SK-N-SH treated with all-trans-retinoic acid at 6 μM for 48 hours (cell line): ENCODE results near the gene TMTC2.

Source experiments
- ATAC-seq: fragments of 200-7000 bp; cut with Tn5 transposase; 3 replicates; pipeline ENCODE4 v1.9.1; 2020; ENCODE audit warnings: mild to moderate bottlenecking, moderate library complexity
- ARNTL ChIP-seq: fragments of 450-650 bp; formaldehyde crosslinking; IDR thresholded peaks from 2 replicates; pipeline ENCODE4 v1.5.0; 2020; ENCODE audit warnings: low read depth, mild to moderate bottlenecking, moderate library complexity, borderline replicate concordance
- BACH2 ChIP-seq: fragments of 250-450 bp; sonication (Bioruptor Pico); IDR thresholded peaks from 2 replicates; pipeline ENCODE4 v1.9.0; 2021; ENCODE audit warnings: mild to moderate bottlenecking, borderline replicate concordance
- CSDC2 ChIP-seq: fragments of 250-450 bp; sonication (Bioruptor Pico); IDR thresholded peaks from 2 replicates; pipeline ENCODE4 v1.5.0; 2020; ENCODE audit warnings: mild to moderate bottlenecking, moderate library complexity
- ESRRG ChIP-seq: fragments of 250-450 bp; sonication (Bioruptor Pico); IDR thresholded peaks from 2 replicates; pipeline ENCODE4 v1.6.1; 2021; ENCODE audit warnings: mild to moderate bottlenecking
- GLIS3 ChIP-seq: fragments of 250-450 bp; sonication (Bioruptor Pico); IDR thresholded peaks from 2 replicates; pipeline ENCODE4 v1.5.0; 2020; ENCODE audit warnings: mild to moderate bottlenecking, moderate library complexity
- ISL1 ChIP-seq: fragments of 250-450 bp; sonication (Bioruptor Pico); IDR thresholded peaks from 2 replicates; pipeline ENCODE4 v2.1.2; 2022; ENCODE audit warnings: mild to moderate bottlenecking, moderate library complexity
- OSR1 ChIP-seq: fragments of 250-450 bp; sonication (Bioruptor Pico); IDR thresholded peaks from 2 replicates; pipeline ENCODE4 v1.8.0; 2022; ENCODE audit warnings: moderate library complexity, mild to moderate bottlenecking, inconsistent platforms
- RARB ChIP-seq: fragments of 250-450 bp; sonication (Bioruptor Pico); IDR thresholded peaks from 2 replicates; pipeline ENCODE4 v1.8.0; 2021; ENCODE audit warnings: mild to moderate bottlenecking, moderate library complexity
- SNAI2 ChIP-seq: fragments of 250-450 bp; sonication (Bioruptor Pico); IDR thresholded peaks from 2 replicates; pipeline ENCODE4 v1.5.0; 2020; ENCODE audit warnings: mild to moderate bottlenecking, moderate library complexity
- TCF4 ChIP-seq: fragments of 250-450 bp; sonication (Bioruptor Pico); IDR thresholded peaks from 2 replicates; pipeline ENCODE4 v1.8.0; 2021; ENCODE audit warnings: mild to moderate bottlenecking, moderate library complexity, borderline replicate concordance
- TOX ChIP-seq: fragments of 250-450 bp; sonication (Bioruptor Pico); IDR thresholded peaks from 2 replicates; pipeline ENCODE4 v1.8.0; 2021; ENCODE audit warnings: mild to moderate bottlenecking, moderate library complexity, borderline replicate concordance
- ZC3H10 ChIP-seq: fragments of 250-450 bp; sonication (Bioruptor Pico); IDR thresholded peaks from 2 replicates; pipeline ENCODE4 v1.5.1; 2021; ENCODE audit warnings: mild to moderate bottlenecking, moderate library complexity
- ZFP3 ChIP-seq: fragments of 250-450 bp; sonication (Bioruptor Pico); IDR thresholded peaks from 2 replicates; pipeline ENCODE4 v1.5.0; 2020; ENCODE audit warnings: mild to moderate bottlenecking, moderate library complexity
- ZFP30 ChIP-seq: fragments of 450-650 bp; formaldehyde crosslinking; IDR thresholded peaks from 2 replicates; pipeline ENCODE4 v1.5.0; 2022; ENCODE audit warnings: mild to moderate bottlenecking, moderate library complexity
- ZNF565 ChIP-seq: fragments of 450-650 bp; formaldehyde crosslinking; conservative IDR thresholded peaks from 2 replicates; pipeline ENCODE4 v1.5.0; 2020; ENCODE audit warnings: low read depth, mild to moderate bottlenecking, moderate library complexity
- ZNF70 ChIP-seq: fragments of 450-650 bp; formaldehyde crosslinking; IDR thresholded peaks from 2 replicates; pipeline ENCODE4 v1.5.0; 2020; ENCODE audit warnings: mild to moderate bottlenecking, moderate library complexity
- ZNF8 ChIP-seq: fragments of 450-650 bp; formaldehyde crosslinking; IDR thresholded peaks from 2 replicates; pipeline ENCODE4 v1.5.0; 2020; ENCODE audit warnings: mild to moderate bottlenecking, moderate library complexity
- TF ChIP-seq, protein P1 (sequence below): fragments of 250-450 bp; sonication (Bioruptor Pico); IDR thresholded peaks from 2 replicates; pipeline ENCODE4 v1.8.0; 2020; ENCODE audit warnings: mild to moderate bottlenecking, moderate library complexity, borderline replicate concordance
- TF ChIP-seq, protein P2 (sequence below): fragments of 250-450 bp; sonication (Bioruptor Pico); IDR thresholded peaks from 2 replicates; pipeline ENCODE4 v1.8.0; 2021; ENCODE audit warnings: low read depth, mild to moderate bottlenecking, moderate library complexity, borderline replicate concordance
- TF ChIP-seq, protein P3 (sequence below): fragments of 250-450 bp; sonication (Bioruptor Pico); IDR thresholded peaks from 2 replicates; pipeline ENCODE4 v1.5.1; 2021; ENCODE audit warnings: mild to moderate bottlenecking, moderate library complexity
- TF ChIP-seq, protein P4 (sequence below): fragments of 250-450 bp; sonication (Bioruptor Pico); IDR thresholded peaks from 2 replicates; pipeline ENCODE4 v1.5.1; 2020; ENCODE audit warnings: low read depth, mild to moderate bottlenecking, moderate library complexity
- TF ChIP-seq, protein P5 (sequence below): fragments of 250-450 bp; sonication (Bioruptor Pico); IDR thresholded peaks from 2 replicates; pipeline ENCODE4 v1.5.0; 2020; ENCODE audit warnings: mild to moderate bottlenecking, moderate library complexity

The TMTC2 gene

DNA sequence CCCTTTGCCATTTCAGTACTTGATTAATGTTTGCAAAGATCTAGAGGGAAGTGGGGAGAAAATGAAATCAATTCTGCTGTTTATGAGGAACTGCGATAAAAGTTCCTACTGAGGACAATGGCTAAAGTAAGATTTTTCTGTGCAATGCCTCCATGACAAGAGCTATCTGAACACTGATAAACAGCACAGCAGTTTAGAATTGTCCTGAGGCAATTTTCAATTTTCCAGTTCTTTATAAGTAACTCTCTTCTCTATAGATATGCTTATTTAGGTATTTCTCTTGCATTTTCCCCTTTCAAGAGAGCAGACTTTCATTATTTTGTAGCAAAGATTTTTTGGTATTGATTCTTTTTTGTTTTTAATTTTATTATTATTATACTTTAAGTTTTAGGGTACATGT is 34.6 kb upstream of the TMTC2 start:
- no peak for ATAC-seq
- no peak for TF ChIP-seq ZNF565 (CRISPR knock-in tag)
- TF ChIP-seq TCF4 = no peak
- TF ChIP-seq ZC3H10 = no peak
- TF ChIP-seq ZNF8 (CRISPR knock-in tag) = no peak
- TF ChIP-seq ZFP30 (CRISPR knock-in tag) = no peak
- TF ChIP-seq, protein P1, sequence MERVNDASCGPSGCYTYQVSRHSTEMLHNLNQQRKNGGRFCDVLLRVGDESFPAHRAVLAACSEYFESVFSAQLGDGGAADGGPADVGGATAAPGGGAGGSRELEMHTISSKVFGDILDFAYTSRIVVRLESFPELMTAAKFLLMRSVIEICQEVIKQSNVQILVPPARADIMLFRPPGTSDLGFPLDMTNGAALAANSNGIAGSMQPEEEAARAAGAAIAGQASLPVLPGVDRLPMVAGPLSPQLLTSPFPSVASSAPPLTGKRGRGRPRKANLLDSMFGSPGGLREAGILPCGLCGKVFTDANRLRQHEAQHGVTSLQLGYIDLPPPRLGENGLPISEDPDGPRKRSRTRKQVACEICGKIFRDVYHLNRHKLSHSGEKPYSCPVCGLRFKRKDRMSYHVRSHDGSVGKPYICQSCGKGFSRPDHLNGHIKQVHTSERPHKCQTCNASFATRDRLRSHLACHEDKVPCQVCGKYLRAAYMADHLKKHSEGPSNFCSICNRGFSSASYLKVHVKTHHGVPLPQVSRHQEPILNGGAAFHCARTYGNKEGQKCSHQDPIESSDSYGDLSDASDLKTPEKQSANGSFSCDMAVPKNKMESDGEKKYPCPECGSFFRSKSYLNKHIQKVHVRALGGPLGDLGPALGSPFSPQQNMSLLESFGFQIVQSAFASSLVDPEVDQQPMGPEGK (CRISPR knock-in tag) = no peak
- no peak for TF ChIP-seq CSDC2 (CRISPR knock-in tag)
- no peak for TF ChIP-seq RARB (CRISPR knock-in tag)
- no peak for TF ChIP-seq BACH2 (CRISPR knock-in tag)
- TF ChIP-seq ISL1 (CRISPR knock-in tag) = no peak
- TF ChIP-seq TOX (CRISPR knock-in tag) = no peak
- TF ChIP-seq ZFP3 (CRISPR knock-in tag) = no peak
- TF ChIP-seq, all 23 proteins: peak for 0

DNA sequence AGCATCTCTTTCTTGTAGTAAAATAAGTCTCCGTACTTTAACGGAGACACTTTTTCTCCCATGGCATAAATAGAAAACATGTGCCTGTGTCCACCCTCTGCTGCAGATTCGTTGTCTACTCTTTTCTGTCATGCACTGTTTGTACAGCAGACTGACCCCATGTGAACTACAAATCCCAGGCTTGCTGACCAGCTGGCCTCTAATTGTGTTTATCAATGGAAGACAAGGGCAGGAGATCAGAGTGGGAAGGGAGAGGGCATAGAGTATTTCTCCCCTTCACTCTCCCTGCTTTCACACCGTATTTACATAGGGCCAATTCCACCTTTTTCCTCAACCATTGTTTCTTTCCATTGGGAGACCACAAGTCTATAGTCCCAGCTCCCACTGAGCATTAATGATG is 31.0 kb upstream of the TMTC2 start:
- TF ChIP-seq OSR1 (CRISPR knock-in tag) = no peak
- TF ChIP-seq, protein P2, sequence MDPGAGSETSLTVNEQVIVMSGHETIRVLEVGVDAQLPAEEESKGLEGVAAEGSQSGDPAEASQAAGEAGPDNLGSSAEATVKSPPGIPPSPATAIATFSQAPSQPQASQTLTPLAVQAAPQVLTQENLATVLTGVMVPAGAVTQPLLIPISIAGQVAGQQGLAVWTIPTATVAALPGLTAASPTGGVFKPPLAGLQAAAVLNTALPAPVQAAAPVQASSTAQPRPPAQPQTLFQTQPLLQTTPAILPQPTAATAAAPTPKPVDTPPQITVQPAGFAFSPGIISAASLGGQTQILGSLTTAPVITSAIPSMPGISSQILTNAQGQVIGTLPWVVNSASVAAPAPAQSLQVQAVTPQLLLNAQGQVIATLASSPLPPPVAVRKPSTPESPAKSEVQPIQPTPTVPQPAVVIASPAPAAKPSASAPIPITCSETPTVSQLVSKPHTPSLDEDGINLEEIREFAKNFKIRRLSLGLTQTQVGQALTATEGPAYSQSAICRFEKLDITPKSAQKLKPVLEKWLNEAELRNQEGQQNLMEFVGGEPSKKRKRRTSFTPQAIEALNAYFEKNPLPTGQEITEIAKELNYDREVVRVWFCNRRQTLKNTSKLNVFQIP (CRISPR knock-in tag) = no peak
- TF ChIP-seq, protein P3, sequence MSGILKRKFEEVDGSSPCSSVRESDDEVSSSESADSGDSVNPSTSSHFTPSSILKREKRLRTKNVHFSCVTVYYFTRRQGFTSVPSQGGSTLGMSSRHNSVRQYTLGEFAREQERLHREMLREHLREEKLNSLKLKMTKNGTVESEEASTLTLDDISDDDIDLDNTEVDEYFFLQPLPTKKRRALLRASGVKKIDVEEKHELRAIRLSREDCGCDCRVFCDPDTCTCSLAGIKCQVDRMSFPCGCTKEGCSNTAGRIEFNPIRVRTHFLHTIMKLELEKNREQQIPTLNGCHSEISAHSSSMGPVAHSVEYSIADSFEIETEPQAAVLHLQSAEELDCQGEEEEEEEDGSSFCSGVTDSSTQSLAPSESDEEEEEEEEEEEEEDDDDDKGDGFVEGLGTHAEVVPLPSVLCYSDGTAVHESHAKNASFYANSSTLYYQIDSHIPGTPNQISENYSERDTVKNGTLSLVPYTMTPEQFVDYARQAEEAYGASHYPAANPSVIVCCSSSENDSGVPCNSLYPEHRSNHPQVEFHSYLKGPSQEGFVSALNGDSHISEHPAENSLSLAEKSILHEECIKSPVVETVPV = no peak
- TF ChIP-seq, protein P1 (CRISPR knock-in tag) = no peak
- TF ChIP-seq, protein P4, sequence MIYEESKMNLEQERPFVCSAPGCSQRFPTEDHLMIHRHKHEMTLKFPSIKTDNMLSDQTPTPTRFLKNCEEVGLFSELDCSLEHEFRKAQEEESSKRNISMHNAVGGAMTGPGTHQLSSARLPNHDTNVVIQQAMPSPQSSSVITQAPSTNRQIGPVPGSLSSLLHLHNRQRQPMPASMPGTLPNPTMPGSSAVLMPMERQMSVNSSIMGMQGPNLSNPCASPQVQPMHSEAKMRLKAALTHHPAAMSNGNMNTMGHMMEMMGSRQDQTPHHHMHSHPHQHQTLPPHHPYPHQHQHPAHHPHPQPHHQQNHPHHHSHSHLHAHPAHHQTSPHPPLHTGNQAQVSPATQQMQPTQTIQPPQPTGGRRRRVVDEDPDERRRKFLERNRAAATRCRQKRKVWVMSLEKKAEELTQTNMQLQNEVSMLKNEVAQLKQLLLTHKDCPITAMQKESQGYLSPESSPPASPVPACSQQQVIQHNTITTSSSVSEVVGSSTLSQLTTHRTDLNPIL (CRISPR knock-in tag) = no peak
- TF ChIP-seq ESRRG (CRISPR knock-in tag) = no peak
- no peak for TF ChIP-seq ZNF565 (CRISPR knock-in tag)
- TF ChIP-seq ZNF70 (CRISPR knock-in tag) = no peak
- TF ChIP-seq TOX (CRISPR knock-in tag) = no peak
- TF ChIP-seq TCF4 = no peak
- TF ChIP-seq BACH2 (CRISPR knock-in tag) = no peak
- no peak for TF ChIP-seq CSDC2 (CRISPR knock-in tag)
- TF ChIP-seq ZNF8 (CRISPR knock-in tag) = no peak
- TF ChIP-seq ZC3H10 = no peak
- TF ChIP-seq ZFP3 (CRISPR knock-in tag) = no peak
- no peak for TF ChIP-seq SNAI2 (CRISPR knock-in tag)
- TF ChIP-seq ARNTL = no peak
- TF ChIP-seq ZFP30 (CRISPR knock-in tag) = no peak
- TF ChIP-seq GLIS3 (CRISPR knock-in tag) = no peak
- no peak for ATAC-seq

DNA sequence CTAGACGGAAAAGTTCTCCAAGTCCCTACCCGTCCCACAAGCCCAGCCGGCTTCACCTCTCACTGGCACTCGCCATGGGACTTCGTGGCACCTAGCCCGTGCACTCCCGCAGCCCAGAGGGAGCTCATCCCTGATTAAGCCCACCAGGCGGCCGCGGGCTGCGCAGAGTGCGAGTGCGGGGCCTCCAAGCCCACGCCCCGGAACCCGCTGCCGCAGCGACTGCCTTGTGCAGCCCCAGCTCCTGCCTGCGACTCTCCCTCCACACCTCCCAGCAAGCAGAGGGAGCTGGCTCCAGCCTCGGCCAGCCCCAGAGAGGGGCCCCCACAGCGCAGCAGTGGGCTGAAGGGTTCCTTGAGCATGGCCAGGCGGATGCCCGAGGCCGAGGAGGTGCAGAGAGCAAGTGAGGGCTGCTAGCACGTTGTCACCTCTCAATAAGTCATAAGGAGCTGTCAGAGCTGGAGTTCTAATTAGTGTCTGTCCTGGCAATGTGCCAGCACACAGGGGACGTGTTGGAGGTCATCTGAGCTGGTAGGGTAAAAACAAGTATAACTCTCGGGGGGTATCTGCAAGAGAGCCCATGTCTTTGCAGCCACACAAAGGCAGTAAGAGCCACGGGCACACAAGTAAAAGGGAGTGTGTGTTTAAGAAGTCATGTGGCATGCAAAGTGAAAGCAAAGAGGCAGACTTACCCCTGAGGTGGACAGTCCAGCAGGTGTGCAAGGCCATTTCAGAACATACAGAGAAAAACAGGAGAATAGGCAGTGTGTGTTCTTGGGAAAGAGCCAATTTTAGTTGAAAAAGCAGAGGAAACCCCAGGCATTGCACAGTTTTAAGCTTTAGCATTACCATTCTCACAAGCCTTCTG is 27.1 kb upstream of the TMTC2 start:
- no peak for ATAC-seq
- TF ChIP-seq ARNTL (no peak), TCF4 (no peak), ZNF70 (CRISPR knock-in tag) (no peak), ZFP30 (CRISPR knock-in tag) (no peak), ZFP3 (CRISPR knock-in tag) (no peak), RARB (CRISPR knock-in tag) (no peak), ZNF565 (CRISPR knock-in tag) (no peak), ISL1 (CRISPR knock-in tag) (no peak), ZNF8 (CRISPR knock-in tag) (no peak), CSDC2 (CRISPR knock-in tag) (no peak), OSR1 (CRISPR knock-in tag) (no peak)
- TF ChIP-seq, protein P5, sequence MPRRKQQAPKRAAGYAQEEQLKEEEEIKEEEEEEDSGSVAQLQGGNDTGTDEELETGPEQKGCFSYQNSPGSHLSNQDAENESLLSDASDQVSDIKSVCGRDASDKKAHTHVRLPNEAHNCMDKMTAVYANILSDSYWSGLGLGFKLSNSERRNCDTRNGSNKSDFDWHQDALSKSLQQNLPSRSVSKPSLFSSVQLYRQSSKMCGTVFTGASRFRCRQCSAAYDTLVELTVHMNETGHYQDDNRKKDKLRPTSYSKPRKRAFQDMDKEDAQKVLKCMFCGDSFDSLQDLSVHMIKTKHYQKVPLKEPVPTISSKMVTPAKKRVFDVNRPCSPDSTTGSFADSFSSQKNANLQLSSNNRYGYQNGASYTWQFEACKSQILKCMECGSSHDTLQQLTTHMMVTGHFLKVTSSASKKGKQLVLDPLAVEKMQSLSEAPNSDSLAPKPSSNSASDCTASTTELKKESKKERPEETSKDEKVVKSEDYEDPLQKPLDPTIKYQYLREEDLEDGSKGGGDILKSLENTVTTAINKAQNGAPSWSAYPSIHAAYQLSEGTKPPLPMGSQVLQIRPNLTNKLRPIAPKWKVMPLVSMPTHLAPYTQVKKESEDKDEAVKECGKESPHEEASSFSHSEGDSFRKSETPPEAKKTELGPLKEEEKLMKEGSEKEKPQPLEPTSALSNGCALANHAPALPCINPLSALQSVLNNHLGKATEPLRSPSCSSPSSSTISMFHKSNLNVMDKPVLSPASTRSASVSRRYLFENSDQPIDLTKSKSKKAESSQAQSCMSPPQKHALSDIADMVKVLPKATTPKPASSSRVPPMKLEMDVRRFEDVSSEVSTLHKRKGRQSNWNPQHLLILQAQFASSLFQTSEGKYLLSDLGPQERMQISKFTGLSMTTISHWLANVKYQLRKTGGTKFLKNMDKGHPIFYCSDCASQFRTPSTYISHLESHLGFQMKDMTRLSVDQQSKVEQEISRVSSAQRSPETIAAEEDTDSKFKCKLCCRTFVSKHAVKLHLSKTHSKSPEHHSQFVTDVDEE = no peak
- TF ChIP-seq, protein P1 (CRISPR knock-in tag) = no peak
